Urothelium cell line (cell line): ENCODE results near the gene CLPTM1.

Experiments used
- DNase-seq: peaks from one replicate; pipeline ENCODE4 v3.0.0; 2011; ENCODE audit warnings: low spot score, mixed read lengths
- FAIRE-seq: peaks from 2 replicates; lab custom pipeline; 2011; peaks lifted over from hg19 to GRCh38; lab: Jason Lieb, UNC

The CLPTM1 gene

DNA sequence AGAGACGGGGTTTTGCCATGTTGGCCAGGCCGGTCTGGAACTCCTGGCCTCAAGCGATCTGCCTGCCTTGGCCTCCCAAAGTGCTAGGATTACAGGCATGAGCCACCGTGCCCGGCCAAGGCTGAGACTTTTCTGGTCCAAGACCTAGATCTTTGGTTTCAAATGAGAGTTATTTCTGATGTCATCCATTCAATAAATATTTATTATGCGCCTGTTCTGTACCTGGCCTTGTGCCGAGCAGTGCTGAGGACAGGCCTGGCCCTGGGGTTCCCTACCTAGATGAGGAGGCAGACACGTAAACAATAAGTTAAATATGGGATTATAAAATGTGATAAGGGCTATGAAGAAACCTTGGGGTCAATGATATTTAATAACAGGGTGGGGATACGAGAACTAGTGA is 50.6 kb downstream of the CLPTM1 start:
- DNase-seq (no peak), FAIRE-seq (no peak)

DNA sequence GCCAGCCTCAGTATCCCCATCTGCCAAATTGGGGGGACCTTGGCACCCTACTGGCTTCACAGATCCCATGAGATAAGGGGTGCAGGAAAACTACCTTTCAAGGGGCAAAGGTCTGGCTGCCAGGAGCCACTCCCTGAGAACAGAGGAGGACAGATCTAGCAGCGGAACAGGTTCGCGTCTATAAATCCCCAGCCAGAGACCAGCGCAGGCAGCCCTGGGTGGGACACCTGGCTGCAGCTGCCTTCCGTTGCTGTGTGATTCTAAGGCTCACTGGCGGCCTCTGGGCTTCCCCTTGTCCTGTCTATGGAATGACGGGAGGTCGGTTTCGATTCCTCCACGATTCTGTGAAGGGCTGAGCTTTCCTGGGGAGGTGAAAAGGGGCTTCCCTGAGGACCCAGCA is 53.4 kb downstream of the CLPTM1 start:
- DNase-seq (no peak), FAIRE-seq (no peak)

DNA sequence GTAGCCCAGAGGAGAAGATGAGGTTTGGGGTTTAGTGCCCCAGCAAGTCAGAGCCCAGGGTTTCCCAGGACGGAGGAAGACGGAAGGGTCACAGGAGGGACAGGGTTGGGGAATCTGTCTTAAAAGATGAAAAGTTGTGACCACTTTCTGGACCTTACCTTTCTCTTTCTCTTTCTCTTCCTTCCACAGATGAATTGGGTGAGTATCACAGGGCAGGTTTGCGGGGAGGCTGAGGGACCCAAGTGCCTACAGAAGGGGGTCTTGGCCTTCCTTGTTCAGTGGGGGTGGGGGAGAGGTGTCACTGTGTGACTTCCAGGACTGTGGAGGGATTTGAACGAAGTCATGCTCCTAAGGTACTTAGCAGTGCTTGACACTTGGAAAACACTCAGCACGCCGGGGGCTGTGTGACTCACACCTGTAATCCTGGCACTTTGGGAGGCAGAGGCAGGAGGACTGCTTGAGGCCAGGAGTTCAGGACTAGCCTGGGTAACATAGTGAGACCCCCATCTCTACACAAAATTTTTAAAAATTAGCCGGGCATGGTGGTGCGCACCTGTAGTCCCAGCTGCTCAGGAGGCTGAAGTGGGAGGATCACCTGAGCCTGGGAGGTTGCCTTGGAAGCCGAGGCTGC is 54.6 kb downstream of the CLPTM1 start:
- FAIRE-seq (no peak), DNase-seq (no peak)

DNA sequence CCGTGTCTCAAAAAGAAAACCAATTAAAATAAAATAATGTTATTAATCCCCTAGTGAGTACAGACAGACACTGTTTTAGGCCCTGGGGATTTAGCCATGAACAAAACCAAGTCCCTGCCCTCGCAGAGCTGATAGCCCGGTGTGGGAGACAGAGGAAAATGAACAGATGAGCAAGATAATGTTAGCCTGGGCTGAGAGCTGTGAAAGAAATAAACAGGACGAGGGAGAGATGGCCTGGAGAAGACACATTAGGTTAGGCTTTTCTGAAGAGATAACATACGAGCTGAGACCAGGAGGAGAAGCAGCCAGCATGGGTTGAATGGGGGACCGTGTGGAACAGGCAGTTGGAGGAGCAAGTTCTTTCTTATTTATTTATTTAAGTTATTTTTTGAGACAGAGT is 55.1 kb downstream of the CLPTM1 start:
- DNase-seq (no peak), FAIRE-seq (no peak)

DNA sequence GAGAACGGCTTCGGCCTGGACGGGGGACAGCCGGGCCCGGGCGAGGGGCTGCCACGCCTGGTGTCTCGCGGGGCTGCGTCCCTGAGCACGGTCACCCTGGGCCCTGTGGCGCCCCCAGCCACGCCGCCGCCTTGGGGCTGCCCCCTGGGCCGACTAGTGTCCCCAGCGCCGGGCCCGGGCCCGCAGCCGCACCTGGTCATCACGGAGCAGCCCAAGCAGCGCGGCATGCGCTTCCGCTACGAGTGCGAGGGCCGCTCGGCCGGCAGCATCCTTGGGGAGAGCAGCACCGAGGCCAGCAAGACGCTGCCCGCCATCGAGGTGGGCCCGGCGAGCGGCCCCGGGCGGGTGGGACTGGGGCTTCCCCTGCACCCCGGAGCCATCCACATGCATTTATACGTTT is 56.8 kb downstream of the CLPTM1 start:
- no peak for DNase-seq
- FAIRE-seq = no peak

DNA sequence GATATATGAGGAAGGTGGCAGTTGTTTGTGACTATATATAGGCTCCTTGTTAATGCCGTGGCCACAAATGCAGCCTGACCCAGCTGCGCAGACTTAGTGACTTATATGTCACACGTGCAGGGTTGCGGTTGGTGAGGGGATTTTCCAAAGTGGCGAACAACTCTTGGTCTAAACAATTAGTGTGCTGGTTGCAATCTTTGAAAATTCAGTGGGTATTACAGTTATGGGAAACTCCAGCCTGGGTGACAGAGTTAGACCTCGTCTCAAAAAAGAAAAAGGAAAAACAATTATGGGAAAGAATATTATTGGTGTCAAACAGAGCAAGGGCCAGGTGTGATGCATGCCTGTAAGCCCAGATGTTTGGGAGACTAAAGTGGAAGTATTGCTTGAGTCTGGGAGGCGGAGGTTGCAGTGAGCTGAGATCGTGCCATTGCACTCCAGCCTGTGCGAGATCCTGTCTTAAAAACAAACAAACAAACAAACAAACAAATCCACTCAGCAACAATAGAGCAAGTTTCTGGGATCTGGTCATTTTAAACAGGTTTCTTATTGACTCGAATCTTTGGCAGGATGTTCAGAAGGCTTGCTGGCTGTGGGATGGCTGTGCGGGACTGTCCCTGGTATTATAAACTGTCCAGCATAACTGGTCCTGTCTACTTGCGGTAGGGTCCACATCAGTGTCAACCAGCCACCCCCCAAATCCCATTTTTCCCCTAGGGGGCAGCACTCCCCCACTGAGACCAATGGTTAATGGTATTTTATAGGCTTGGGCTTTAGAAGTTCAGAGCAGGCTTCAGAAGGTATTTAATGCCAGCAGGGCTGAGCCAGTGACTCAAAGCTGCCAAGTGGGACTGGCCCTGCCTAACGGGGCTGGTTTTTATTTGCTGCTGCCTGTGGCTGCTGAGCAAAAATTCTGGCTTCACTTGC is 61.5 kb downstream of the CLPTM1 start:
- DNase-seq = peak; percentile 63
- no peak for FAIRE-seq

DNA sequence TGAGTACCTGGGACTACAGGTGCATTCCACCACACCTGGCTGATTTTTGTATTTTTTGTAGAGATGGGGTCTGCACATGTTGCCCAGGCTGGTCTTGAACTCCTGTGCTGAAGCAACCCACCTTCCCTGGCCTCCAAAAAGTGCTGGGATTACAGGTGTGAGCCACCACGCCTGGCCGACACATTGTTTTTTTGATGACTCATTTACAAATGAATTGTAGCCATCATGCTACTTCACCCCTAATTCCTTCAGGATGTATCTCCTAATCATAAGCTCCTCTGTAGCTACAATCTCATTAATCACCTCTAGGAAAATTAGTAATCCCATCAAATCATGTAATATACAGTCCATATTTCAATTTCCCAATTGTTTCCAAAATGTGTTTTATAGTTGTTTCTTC is 64.0 kb downstream of the CLPTM1 start:
- no peak for DNase-seq
- no peak for FAIRE-seq

DNA sequence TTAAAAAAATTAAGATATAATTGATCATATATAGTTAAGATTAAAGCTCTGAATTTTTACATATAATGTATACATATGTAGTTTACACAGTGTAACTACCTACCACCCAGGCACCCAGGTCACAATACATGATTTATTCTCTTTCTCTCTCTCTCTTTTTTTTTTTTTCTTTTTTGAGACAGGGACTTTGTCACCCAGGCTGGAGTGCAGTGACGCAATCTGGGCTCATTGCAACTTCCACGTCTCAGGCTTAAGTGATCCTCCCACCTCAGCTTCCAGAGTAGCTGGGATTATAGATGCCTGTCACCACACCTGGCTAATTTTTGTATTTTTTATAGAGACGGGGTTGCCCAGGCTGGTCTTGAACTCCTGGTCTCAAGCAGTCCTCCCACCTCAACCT is 64.9 kb downstream of the CLPTM1 start:
- FAIRE-seq (no peak), DNase-seq (no peak)

DNA sequence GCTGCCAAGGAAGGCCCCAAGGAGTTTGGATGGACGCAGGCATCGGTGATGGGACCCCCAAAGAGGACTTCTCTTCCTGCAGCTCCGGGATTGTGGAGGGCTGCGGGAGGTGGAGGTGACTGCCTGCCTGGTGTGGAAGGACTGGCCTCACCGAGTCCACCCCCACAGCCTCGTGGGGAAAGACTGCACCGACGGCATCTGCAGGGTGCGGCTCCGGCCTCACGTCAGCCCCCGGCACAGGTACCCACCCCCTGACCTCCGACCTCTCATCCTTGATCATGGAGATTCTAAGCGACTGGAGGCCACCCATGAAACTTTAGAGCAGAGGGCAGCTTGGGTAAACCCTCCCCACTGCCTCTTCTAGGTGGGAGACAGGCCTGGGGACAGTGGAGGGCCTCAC is 66.8 kb downstream of the CLPTM1 start:
- DNase-seq (no peak), FAIRE-seq (no peak)

DNA sequence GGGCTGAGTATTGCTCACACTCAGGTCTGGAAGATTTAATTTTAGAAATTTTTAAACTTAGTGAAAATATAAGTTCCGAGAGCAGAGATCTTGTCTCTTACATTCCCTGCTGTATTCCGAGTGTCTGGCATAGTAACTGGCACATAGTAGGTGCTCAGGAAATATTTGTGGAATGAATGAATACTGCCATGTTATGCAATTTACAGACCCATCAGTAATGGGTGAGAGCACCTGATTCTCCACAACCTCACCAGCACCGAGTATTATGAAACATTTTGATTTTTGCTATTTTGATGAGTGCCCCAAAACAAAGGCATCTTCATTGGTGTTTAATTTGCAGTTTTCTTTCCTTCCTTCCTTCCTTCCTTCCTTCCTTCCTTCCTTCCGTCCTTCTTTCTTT is 67.9 kb downstream of the CLPTM1 start:
- no peak for FAIRE-seq
- DNase-seq = no peak

DNA sequence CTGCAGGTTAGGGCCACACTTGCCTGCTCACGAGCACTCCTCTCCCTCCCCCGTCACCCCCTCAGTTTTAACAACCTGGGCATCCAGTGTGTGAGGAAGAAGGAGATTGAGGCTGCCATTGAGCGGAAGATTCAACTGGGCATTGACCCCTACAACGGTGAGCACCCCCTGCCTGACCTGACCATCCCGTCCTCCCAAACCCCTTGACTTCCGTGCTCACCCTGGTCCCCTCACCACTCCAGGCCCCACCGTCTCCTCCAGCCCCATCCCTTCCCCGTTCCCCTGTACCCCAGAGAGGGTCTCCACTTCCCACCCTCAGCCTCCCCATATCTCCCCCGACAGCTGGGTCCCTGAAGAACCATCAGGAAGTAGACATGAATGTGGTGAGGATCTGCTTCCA is 70.1 kb downstream of the CLPTM1 start:
- FAIRE-seq = no peak

DNA sequence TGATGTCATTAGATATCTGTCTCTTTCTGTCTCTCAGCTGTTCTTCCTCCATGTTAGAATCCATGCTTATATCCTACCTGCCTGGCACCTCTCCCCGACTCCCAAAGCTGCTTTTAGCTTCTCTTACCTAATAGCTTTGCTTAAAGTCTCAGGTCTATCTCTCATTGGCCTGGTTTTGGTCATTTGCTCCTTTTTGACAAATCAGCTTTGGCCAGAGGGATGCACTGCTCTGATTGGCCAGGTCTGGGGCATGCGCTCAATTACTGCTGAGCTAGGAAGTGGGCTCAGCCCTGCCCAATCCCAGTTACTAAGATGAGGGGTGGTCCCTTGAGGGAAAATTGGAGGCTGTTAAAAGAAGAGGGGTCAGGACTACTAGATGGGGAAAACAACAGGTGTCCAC is 72.2 kb downstream of the CLPTM1 start:
- FAIRE-seq (peak; percentile 42), DNase-seq (no peak)

More for the DNA sequence above, 70.1 kb downstream of the CLPTM1 start:
- DNase-seq = no peak

DNA sequence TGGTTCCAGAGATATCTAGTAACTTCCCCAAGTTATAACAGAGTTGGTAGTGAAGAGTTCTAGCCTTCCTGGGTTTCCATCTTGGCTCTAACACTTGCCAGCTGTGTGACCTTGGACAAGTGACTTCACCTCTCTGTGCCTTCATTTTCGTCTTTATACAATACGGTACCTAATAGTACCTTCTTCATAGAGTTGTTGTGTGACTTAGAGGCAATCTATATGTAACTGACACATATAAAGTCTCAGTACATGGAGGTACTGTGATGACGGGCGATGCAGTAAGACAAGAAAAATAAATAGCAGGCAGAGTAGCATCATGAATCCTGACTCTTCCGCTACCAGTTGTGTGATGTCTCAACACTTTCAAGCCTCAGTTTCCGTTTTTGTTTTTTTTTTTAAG is 75.6 kb downstream of the CLPTM1 start:
- no peak for DNase-seq
- FAIRE-seq = no peak

DNA sequence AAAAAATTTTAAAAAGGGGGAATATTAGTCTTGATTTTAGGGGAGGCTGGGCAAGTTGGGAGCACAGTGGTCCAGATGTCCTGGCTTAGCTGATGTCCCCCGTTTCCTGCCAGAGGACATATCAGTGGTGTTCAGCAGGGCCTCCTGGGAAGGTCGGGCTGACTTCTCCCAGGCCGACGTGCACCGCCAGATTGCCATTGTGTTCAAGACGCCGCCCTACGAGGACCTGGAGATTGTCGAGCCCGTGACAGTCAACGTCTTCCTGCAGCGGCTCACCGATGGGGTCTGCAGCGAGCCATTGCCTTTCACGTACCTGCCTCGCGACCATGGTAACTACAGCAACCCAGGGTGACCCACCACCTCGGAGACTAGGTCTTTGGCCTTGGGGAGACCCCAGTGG is 77.2 kb downstream of the CLPTM1 start:
- FAIRE-seq = no peak
- no peak for DNase-seq

DNA sequence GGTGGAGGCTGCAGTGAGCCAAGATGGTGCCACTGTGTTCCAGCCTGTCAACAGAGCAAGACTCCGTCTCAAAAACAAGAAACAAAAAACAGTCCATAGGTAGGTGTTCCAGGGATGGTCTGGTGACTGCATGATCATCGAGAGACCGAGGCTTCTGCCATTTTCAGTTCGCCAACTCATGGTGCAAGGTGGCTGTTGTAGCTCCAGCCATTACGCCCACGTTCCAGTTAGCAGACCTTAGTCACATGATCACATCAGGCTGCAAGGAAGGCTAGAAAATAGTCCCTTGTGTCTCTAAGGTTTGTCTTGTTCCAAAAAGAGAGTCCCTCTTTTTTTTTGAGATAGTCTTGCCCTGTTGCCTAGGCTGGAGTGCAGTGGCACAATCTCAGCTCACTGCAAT is 80.6 kb downstream of the CLPTM1 start:
- FAIRE-seq (no peak), DNase-seq (no peak)

DNA sequence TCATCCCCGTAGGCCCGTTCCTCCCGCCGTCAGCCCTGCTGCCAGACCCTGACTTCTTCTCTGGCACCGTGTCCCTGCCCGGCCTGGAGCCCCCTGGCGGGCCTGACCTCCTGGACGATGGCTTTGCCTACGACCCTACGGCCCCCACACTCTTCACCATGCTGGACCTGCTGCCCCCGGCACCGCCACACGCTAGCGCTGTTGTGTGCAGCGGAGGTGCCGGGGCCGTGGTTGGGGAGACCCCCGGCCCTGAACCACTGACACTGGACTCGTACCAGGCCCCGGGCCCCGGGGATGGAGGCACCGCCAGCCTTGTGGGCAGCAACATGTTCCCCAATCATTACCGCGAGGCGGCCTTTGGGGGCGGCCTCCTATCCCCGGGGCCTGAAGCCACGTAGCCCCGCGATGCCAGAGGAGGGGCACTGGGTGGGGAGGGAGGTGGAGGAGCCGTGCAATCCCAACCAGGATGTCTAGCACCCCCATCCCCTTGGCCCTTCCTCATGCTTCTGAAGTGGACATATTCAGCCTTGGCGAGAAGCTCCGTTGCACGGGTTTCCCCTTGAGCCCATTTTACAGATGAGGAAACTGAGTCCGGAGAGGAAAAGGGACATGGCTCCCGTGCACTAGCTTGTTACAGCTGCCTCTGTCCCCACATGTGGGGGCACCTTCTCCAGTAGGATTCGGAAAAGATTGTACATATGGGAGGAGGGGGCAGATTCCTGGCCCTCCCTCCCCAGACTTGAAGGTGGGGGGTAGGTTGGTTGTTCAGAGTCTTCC is 82.4 kb downstream of the CLPTM1 start:
- FAIRE-seq = no peak

DNA sequence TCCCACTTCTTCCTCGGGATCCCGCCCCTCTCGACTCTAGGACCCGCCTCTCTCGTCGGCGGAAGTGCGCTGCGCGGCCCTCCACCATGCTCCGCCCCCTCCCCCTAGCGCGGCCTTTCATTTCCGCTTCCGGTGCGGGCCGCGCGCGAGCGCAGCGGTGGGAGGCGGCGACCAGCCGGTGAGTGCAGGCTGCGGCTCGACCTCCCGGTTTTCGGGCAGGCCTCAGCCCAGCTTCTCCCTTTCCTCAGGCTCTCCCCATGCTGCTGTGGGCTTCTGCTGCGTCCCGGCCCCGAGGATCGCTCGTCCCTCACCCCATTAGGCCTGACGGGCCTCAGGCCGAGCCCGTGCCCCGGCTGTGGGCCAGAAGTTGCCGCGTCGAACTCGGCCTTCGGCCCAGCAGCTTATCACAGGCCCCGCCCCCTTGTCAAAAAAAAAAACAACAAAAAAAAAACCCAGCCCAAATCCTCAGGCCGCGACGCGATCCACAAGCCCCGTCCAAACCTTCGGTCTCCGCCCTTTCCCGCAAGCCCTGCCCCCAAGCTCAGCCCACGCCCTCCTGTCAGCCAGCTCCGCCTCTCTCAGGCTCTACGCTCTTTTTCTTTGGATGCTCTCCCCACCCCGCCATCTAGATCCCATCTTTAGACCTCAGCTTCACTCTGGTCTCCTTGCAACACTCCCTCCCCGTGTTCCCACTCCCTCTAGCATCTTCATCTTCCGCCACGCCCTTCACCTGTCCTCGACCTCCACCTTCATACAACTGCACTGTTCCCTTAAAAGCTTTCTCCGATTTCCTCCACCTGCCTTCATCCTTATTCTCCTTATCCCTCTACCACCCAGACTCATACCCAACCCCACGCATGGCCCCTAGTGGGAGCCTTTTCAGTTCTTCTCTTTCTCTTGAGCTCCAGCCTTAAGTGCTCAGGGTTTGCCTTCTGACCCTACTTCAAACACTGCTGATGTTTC is 84.0 kb downstream of the CLPTM1 start, which contains the start of gene CLASRP:
Gene CLASRP, plus strand, starts transcription at position 115 of the 963 bp plus-strand sequence. CDS start 1,168 bp downstream, outside the sequence.
- DNase-seq (peak; percentile 95), FAIRE-seq (no peak)

More for the DNA sequence above, 82.4 kb downstream of the CLPTM1 start:
- DNase-seq = no peak

DNA sequence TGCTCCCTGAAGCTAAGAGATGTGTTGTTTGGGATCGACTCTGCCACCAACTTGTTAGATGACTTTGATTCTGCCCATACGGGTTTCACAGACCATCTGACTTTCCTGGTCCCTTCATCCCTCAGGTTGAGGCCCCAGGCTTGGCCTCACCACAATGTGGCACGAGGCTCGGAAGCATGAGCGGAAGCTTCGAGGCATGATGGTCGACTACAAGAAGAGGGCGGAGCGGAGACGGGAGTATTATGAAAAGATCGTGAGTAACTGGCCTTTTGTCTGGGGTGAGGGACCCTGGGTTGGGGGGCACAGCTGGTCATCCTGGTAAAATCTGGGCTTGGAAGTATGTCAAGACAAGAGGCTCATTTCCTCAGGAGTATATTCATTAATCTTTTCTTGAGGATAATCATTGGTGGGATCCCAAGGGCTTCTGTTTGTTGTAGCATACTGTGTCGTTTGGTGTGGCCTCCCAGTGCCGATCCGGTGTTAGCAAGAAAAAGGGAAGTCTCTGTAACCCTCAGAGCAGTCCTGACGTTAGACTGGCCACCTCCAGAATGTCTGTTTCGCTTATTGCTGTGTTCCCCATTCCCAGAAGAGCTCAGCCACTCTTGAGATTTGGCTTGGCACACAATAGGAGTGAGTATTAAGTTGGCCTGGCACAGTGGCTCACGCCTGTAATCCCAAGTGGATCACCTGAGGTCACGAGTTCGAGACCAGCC is 85.0 kb downstream of the CLPTM1 start:
- DNase-seq = no peak

DNA sequence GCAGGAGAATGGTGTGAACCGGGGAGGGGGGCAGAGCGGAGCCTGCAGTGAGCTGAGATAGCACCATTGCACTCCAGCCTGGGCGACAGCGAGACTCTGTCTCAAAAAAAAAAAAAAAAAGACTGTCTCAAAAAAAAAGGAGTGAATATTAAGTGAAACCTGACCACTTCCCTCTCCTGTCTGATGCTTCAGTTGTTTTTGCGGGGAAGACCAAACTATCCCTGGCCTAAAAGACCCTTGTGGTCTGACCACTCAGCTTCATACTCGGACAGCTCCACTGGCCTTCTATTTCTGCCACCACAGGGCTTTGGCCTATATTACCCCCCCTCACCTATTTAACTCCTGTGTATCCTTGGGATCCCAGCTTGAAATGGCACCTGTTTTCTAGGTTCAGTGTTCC is 85.9 kb downstream of the CLPTM1 start:
- FAIRE-seq = no peak
- DNase-seq = no peak

More for the DNA sequence above, 85.0 kb downstream of the CLPTM1 start:
- FAIRE-seq = no peak
